Measurements from ENCODE around the gene XPC.
A peak's percentile ranks its signal among the peaks of the same experiment; 100 is the strongest.
"Not testable (repeated sequence)": the region's sequence is repeated elsewhere in the genome, so short reads cannot be mapped to it uniquely, and the experiment has no call there.

XPC gene

DNA sequence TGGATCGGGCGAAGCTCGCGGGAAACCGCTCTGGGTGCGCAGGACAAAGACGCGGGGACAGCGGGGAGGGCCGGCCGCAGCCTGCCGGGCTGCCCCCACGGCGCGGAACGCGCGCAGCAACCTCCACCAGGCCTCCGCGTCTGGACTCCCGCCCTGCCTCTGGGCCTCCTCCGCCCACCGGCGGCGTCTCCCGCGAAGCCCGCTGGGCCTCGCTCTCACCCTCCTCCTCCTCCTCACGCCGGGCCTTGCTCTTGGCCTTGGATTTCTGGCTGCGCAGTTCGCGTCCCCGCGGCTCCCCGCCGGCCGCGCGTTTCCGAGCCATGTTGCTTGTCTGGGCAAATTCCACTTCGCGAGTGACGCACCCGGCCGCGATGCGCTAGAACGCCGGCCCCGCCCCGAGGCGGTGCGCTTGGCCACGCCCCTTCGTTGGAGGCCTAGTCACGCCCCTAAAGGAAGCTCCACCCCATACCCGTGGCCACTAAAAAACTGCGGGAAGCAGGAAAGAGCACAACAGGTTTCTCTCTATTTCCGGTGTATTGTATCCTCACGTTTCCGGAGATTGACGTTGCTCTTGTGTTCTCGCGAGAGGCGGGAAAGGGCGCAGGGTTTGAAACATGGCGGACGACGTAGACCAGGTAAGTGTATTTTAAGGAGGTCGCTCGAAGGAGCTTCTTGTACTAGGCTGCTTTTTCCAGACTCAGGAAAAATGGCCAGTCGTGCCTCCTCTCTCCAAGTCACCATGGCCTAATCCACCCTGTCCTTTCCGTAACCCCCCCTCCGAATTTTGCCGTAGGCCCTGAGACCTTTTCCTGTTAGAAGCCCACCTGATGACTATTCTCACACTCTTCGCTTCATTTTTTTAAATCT is at the start of gene XPC, which contains the start of gene LSM3:
TSS of gene XPC (minus strand) at position 355 of the 867 bp plus-strand sequence. CDS start at position 322, 33 bp downstream.
TSS of gene LSM3 (plus strand) at position 571 of the 867 bp plus-strand sequence. CDS start at position 615, 44 bp downstream.
- H3K36me3 ChIP-seq = peaks cover 25% of the 10 kb centered on the region
- H3K9me3 ChIP-seq = no peaks in the 10 kb centered on the region
- peaks cover 67% of the 10 kb centered on the region for H3K4me1 ChIP-seq
- TF ChIP-seq Cebpa-rat (IDR thresholded peaks at IDR 0.05) = no peak
- H3K9ac ChIP-seq = peak within 1 kb of the TSS; percentile 91
- peak within 1 kb of the TSS; percentile 97 for H3K4me2 ChIP-seq
- peaks cover 52% of the 10 kb centered on the region for H4K20me1 ChIP-seq
- peak within 1 kb of the TSS; percentile 92 for H3K27ac ChIP-seq
- peak within 1 kb of the TSS; percentile 93 for H3K4me3 ChIP-seq
- H3K27me3 ChIP-seq = no peaks in the 10 kb centered on the region

DNA sequence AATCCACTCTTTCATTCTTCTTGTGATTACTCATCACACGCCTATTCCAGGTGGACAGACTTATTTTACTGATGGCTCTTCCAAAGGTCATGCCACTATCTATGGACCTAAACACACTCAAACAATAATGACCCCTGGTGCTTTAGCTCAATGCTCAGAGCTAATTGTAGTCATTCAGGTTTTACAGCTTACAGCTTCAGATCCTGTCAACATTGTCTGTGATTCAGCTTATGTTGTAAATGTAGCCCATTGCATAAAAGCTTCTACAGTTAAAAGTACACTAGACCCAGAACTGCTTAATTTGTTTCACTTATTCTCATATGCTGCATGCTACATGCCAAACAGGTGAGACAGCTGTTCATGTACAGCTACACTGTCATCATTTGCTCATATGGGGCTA is 49.5 kb upstream of the XPC start:
- no peak for TF ChIP-seq Cebpa-rat (IDR thresholded peaks at IDR 0.05)
- Histone ChIP-seq H3K27ac (no peak overlapping the region), H3K27me3 (no peaks in the 10 kb centered on the region), H3K36me3 (no peaks in the 10 kb centered on the region), H3K9me3 (0 out of 2 replicates have a peak, but pooled peaks cover 2% of the 10 kb centered on the region), H3K4me3 (no peak overlapping the region), H3K9ac (no peak overlapping the region), H3K4me1 (peaks cover 24% of the 10 kb centered on the region), H3K4me2 (no peak overlapping the region), H4K20me1 (no peaks in the 10 kb centered on the region)

DNA sequence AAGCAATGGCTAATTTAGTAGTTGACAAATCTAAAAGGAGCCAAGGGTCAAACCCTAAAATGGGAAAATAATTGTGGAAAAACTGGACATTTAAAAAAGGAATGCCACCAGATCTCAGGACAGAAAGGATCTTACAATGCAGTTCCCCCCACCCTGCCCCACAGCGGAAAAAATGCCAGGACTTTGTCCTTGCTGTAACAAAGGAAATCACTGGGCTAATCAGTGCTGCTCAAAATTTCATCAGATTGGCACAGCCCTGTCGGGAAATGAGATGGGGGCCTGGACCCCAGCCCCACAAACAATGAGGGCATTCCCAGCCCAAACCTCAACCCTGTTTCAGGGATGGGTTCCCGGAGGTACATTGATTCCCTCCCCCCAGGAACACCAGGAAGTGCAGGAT is 48.0 kb upstream of the XPC start:
- H3K4me2 ChIP-seq, H3K27me3 ChIP-seq, H3K9ac ChIP-seq, H3K36me3 ChIP-seq, H3K27ac ChIP-seq, H3K4me3 ChIP-seq, H4K20me1 ChIP-seq: not testable (repeated sequence)
- Histone ChIP-seq H3K9me3 (peaks cover 10% of the 10 kb centered on the region), H3K4me1 (peaks cover 16% of the 10 kb centered on the region)

DNA sequence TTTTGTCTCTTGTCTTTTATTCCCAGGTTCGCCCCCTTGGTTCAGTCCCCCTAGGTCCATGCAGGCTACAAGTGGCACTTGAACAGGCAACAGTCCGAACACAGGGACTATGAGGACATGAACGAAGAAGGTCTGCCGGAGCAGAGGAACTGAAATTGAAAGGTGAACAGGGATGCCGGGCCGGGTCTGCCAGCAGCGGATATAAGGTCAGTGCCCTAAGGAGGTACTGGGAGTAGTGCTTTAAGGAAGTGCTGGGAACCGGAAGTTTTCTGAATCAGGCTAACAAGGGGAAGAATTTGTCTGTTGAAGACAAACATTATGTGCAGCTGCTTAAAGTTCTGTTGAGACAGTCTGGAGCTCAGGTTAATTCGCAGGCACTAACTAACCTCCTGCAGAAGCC is 47.0 kb upstream of the XPC start:
- Histone ChIP-seq H3K36me3 (no peaks in the 10 kb centered on the region), H3K27me3 (no peaks in the 10 kb centered on the region), H3K4me3 (no peak overlapping the region), H3K4me1 (peaks cover 16% of the 10 kb centered on the region), H4K20me1 (no peaks in the 10 kb centered on the region), H3K9me3 (peaks cover 15% of the 10 kb centered on the region), H3K27ac (no peak overlapping the region), H3K9ac (no peak overlapping the region), H3K4me2 (no peak overlapping the region)
- TF ChIP-seq Cebpa-rat (IDR thresholded peaks at IDR 0.05) = no peak

DNA sequence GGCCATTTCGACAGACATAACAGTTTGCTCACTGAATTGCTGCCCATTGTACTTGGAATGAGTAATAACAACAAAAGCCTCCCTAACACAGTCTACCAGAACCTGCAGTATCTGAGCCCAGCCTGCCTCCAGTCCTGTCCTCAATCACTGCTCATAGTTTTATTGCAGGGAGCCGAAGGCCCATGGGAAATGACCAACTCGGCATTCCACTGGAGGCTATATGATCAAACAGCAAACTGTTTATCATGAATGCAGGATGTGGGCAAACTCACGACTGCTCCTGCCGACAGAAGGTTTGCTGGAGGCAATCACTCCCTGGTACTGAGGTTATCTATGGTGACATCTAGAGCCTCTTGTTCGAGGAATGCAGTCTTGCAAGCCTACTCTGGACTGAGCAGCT is 46.5 kb upstream of the XPC start:
- no peak overlapping the region for H3K4me2 ChIP-seq
- no peak overlapping the region for H3K27ac ChIP-seq
- peaks cover 16% of the 10 kb centered on the region for H3K4me1 ChIP-seq
- H3K9me3 ChIP-seq = peaks cover 15% of the 10 kb centered on the region
- no peak overlapping the region for H3K9ac ChIP-seq
- no peaks in the 10 kb centered on the region for H4K20me1 ChIP-seq
- H3K4me3 ChIP-seq = no peak overlapping the region
- TF ChIP-seq Cebpa-rat (IDR thresholded peaks at IDR 0.05) = no peak
- H3K36me3 ChIP-seq = no peaks in the 10 kb centered on the region
- no peaks in the 10 kb centered on the region for H3K27me3 ChIP-seq

DNA sequence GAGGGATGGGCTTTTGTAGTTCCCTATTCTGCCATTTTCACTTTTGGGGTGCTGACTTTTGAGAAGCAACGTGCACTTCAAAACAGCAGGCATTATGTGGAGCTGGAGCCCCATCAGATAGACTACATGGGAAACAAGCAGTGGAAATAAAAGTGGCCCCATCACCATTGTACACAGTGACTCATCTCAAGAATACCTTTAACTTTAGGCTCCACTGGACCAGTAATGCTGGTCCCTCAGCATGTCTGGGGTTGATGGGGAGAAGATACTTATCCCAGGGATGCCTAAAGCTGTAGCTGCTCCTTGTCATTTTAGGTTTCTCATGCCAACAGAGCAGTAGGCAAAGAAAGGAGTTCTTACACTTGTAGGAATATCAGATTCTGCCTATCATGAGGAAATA is 45.2 kb upstream of the XPC start:
- no peak for TF ChIP-seq Cebpa-rat (IDR thresholded peaks at IDR 0.05)
- Histone ChIP-seq H3K4me3 (no peak overlapping the region), H3K9ac (no peak overlapping the region), H3K27me3 (no peaks in the 10 kb centered on the region), H3K36me3 (no peaks in the 10 kb centered on the region), H4K20me1 (no peaks in the 10 kb centered on the region), H3K4me2 (no peak overlapping the region), H3K27ac (no peak overlapping the region), H3K4me1 (peaks cover 5% of the 10 kb centered on the region; the same call in 1 of the 2 replicates), H3K9me3 (peaks cover 15% of the 10 kb centered on the region)

DNA sequence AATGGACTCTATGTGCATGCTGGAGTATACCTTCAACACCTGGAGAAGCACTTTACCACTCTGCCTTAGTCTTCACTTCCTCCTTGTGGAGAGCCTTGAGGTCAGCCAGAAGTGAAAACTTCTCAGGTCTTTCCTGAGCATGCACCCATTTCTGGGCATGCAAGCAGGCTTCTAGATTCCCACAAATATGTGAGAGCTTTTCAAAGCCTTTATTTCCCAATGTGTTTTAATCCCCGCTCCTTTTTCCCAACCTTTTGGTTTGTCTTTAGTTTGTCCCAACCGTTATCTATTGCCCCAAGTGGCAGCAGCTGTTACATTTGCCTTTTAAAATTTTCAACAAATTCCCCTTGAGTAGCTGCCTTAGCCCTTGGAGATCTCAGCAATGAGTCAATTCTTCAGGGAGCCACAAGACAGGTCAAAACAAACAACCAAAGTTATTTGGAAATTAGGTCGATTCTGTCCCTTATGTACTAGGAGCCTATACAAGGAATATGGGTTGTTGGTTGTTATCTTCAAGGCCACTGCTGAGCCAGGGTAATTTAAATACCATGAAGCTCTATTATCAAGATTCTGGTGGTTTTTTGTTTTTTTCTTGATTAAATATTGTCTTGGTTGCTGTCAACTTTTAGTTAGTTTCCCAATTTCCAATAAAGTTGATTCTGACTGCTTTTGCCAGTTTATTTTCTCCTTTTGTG is 44.6 kb upstream of the XPC start:
- Histone ChIP-seq H3K4me3 (no peak overlapping the region), H3K36me3 (no peaks in the 10 kb centered on the region), H3K4me1 (peaks cover 3% of the 10 kb centered on the region; the same call in 1 of the 2 replicates), H3K27me3 (no peaks in the 10 kb centered on the region), H3K4me2 (no peak overlapping the region), H3K27ac (no peak overlapping the region), H3K9ac (no peak overlapping the region), H3K9me3 (peaks cover 15% of the 10 kb centered on the region), H4K20me1 (no peaks in the 10 kb centered on the region)
- no peak for TF ChIP-seq Cebpa-rat (IDR thresholded peaks at IDR 0.05)

DNA sequence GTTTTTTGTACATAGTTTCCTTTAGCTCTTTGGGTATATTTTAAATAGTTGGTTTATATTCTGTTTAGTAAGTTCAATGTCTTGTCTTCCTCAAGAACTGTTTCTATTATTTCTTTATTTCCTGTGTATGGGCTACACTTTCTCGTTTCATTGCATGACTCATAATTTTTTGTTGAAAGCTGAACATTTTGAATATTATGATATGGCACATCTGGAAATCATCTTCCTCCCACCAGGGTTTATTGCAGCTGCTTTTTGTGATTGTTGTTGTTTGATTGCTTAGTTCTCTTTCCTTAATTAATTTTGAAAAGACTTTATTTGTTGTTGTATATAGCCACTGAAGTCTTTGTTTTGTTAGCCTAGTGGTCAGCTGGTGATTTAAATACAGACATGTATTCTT is 44.1 kb upstream of the XPC start:
- H3K9ac ChIP-seq = no peak overlapping the region
- H3K4me3 ChIP-seq = no peak overlapping the region
- H3K27me3 ChIP-seq = no peaks in the 10 kb centered on the region
- H3K9me3 ChIP-seq = peaks cover 15% of the 10 kb centered on the region
- no peak overlapping the region for H3K27ac ChIP-seq
- no peaks in the 10 kb centered on the region for H4K20me1 ChIP-seq
- no peak for TF ChIP-seq Cebpa-rat (IDR thresholded peaks at IDR 0.05)
- H3K4me1 ChIP-seq = peaks cover 3% of the 10 kb centered on the region; the same call in 1 of the 2 replicates
- no peaks in the 10 kb centered on the region for H3K36me3 ChIP-seq
- no peak overlapping the region for H3K4me2 ChIP-seq

DNA sequence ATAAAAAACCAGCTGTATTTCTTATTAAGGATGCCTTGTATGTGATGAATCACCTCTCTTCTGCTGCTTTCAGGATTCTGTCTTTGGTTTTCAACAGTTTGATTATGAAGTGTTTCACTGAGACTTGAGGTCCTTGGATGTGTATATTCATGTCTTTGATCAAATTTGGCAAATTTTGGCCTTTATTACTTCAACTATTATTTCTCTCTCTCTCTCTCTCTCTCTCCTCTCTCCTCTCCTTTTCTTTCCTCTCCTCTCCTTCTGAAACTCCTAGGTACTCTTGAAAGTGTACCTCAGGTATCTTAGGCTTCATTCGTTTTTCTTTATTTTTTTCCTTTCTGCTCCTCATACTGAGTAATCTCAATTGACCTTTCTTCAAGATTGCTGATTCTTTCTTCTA is 43.5 kb upstream of the XPC start:
- Histone ChIP-seq H3K9me3 (peaks cover 15% of the 10 kb centered on the region), H3K4me3 (no peak overlapping the region)

DNA sequence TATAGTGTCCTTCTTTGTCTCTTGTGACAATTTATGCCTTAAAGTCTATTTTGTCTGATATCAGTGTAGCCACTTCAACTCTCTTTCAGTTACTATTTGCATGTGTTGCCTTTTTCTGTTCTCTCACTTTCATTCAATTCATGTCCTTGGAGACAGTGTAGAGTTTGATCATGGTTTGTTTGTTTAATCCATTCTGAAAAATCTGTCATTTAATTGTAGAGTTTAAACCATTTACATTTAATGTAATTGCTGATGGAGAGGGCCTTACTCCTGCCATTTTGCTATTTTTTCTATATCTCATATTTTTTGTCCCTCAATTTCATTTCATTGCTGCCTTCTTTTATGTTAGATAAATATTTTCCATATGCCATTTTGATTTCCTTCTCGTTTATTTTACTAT is 42.5 kb upstream of the XPC start:
- no peak for TF ChIP-seq Cebpa-rat (IDR thresholded peaks at IDR 0.05)
- no peak overlapping the region for H3K9ac ChIP-seq
- H4K20me1 ChIP-seq = no peaks in the 10 kb centered on the region
- H3K36me3 ChIP-seq = no peaks in the 10 kb centered on the region
- no peak overlapping the region for H3K4me3 ChIP-seq
- peaks cover 15% of the 10 kb centered on the region for H3K9me3 ChIP-seq
- H3K27me3 ChIP-seq = no peaks in the 10 kb centered on the region
- no peak overlapping the region for H3K27ac ChIP-seq
- H3K4me1 ChIP-seq = peaks cover under 1% of the 10 kb centered on the region; the same call in 1 of the 2 replicates
- no peak overlapping the region for H3K4me2 ChIP-seq

More for the DNA sequence above, 43.5 kb upstream of the XPC start:
- no peaks in the 10 kb centered on the region for H3K27me3 ChIP-seq
- no peak overlapping the region for H3K27ac ChIP-seq
- no peak for TF ChIP-seq Cebpa-rat (IDR thresholded peaks at IDR 0.05)
- H4K20me1 ChIP-seq = no peaks in the 10 kb centered on the region
- no peak overlapping the region for H3K9ac ChIP-seq
- no peaks in the 10 kb centered on the region for H3K36me3 ChIP-seq
- H3K4me1 ChIP-seq = peaks cover 3% of the 10 kb centered on the region; the same call in 1 of the 2 replicates
- H3K4me2 ChIP-seq = no peak overlapping the region

All from BLaER1 (cell line).